Measurements from ENCODE around the gene DOCK2.
"Not testable (repeated sequence)": the region's sequence is repeated elsewhere in the genome, so short reads cannot be mapped to it uniquely, and the experiment has no call there.

The DOCK2 gene

GRCh38 chr5:169832304-169832703 is 195.2 kb downstream of the DOCK2 start:
- DNase-seq, result no peak

GRCh38 chr5:169832845-169833244 is 195.8 kb downstream of the DOCK2 start:
- no peak for DNase-seq

- not testable (repeated sequence) for DNase-seq
These were observed 196.7 kb downstream of the DOCK2 start for GRCh38 chr5:169833681-169834292.

GRCh38 chr5:169834540-169834939 is 197.5 kb downstream of the DOCK2 start:
- not testable (repeated sequence) for DNase-seq

- no peak for DNase-seq
These were observed 199.9 kb downstream of the DOCK2 start for GRCh38 chr5:169836835-169837536.

- DNase-seq, result no peak
These were observed 200.6 kb downstream of the DOCK2 start for GRCh38 chr5:169837686-169838085.

- no peak for DNase-seq
These were observed 201.6 kb downstream of the DOCK2 start for GRCh38 chr5:169838688-169839087.

- DNase-seq, result no peak
These were observed 203.3 kb downstream of the DOCK2 start for GRCh38 chr5:169840405-169840804.

- no peak for DNase-seq
These were observed 205.6 kb downstream of the DOCK2 start for GRCh38 chr5:169842699-169843098.

- DNase-seq, result no peak
These were observed 210.4 kb downstream of the DOCK2 start for GRCh38 chr5:169847519-169847918.

GRCh38 chr5:169848271-169848670 is 211.2 kb downstream of the DOCK2 start:
- no peak for DNase-seq

GRCh38 chr5:169848792-169849191 is 211.7 kb downstream of the DOCK2 start:
- DNase-seq, result no peak

GRCh38 chr5:169850409-169850808 is 213.3 kb downstream of the DOCK2 start:
- DNase-seq, result no peak

GRCh38 chr5:169851321-169851850 is 214.3 kb downstream of the DOCK2 start:
- DNase-seq, result no peak

GRCh38 chr5:169856571-169856970 is 219.5 kb downstream of the DOCK2 start:
- DNase-seq, result no peak

- DNase-seq, result no peak
These were observed 223.5 kb downstream of the DOCK2 start for GRCh38 chr5:169860585-169860984.

GRCh38 chr5:169861433-169861832 is 224.4 kb downstream of the DOCK2 start:
- DNase-seq, result no peak

- DNase-seq, result no peak
These were observed 224.9 kb downstream of the DOCK2 start for GRCh38 chr5:169861934-169862333.

- no peak for DNase-seq
These were observed 225.3 kb downstream of the DOCK2 start for GRCh38 chr5:169862391-169862811.

- DNase-seq, result no peak
These were observed 227.4 kb downstream of the DOCK2 start for GRCh38 chr5:169864483-169864882.

GRCh38 chr5:169867347-169867746 is 230.3 kb downstream of the DOCK2 start:
- no peak for DNase-seq

- DNase-seq, result no peak
These were observed 232.0 kb downstream of the DOCK2 start for GRCh38 chr5:169869066-169869465.

- DNase-seq, result no peak
These were observed 233.1 kb downstream of the DOCK2 start for GRCh38 chr5:169870211-169870610.

GRCh38 chr5:169871826-169872490 is 234.9 kb downstream of the DOCK2 start:
- no peak for DNase-seq
